Neural crest cell (in vitro differentiated cells): Measurements from ENCODE around the gene RIMS3. TPM values are rescaled to one million over a fixed set of nuclear protein-coding genes. Genes with fewer than 3 reads are reported as not detected.

ENCODE experiments used
- DNase-seq: peaks from one replicate; pipeline ENCODE4 v3.0.0; 2021; ENCODE audit warnings: low read depth, mixed read lengths, low spot score
- H3K27ac Mint-ChIP-seq: one replicate; pipeline ENCODE4 v1.8.0; 2021; ENCODE audit warnings: mild to moderate bottlenecking, mixed read lengths; ENCODE audit not compliant: unreplicated experiment
- H3K27me3 Mint-ChIP-seq: 2 replicates; pipeline ENCODE4 v1.8.0; 2021; ENCODE audit warnings: low read depth, mild to moderate bottlenecking, mixed read lengths
- H3K36me3 Mint-ChIP-seq: 2 replicates; pipeline ENCODE4 v1.8.0; 2021; ENCODE audit warnings: low read depth, mild to moderate bottlenecking, mixed read lengths
- H3K4me1 Mint-ChIP-seq: 2 replicates; pipeline ENCODE4 v1.8.0; 2021; ENCODE audit warnings: mixed read lengths
- H3K4me3 Mint-ChIP-seq: one replicate; pipeline ENCODE4 v1.8.0; 2021; ENCODE audit warnings: mild to moderate bottlenecking, mixed read lengths
- H3K9me3 Mint-ChIP-seq: 2 replicates; pipeline ENCODE4 v1.8.0; 2021; ENCODE audit warnings: mixed read lengths
- CTCF ChIP-seq: fragments of 200-600 bp; sonication (generic); conservative IDR thresholded peaks from 2 replicates; pipeline ENCODE4 v1.5.0; 2021; ENCODE audit warnings: antibody characterized with exemption, mild to moderate bottlenecking
- total RNA-seq: library from RNA; stranded (reverse); gene quantifications from 2 replicates; pipeline ENCODE4 v1.2.1, GENCODE V29; 2021

Gene RIMS3
- total RNA-seq, 1 donor from 2014 or later, result 22.4 TPM

- H3K36me3 Mint-ChIP-seq, result peaks cover 5% of the 10 kb centered on the region
- no peak overlapping the region for H3K4me3 Mint-ChIP-seq
- H3K9me3 Mint-ChIP-seq, result peaks cover 8% of the 10 kb centered on the region
- no peaks in the 10 kb centered on the region for H3K27me3 Mint-ChIP-seq
- peaks cover 5% of the 10 kb centered on the region for H3K4me1 Mint-ChIP-seq
- DNase-seq, result no peak
- no peak for TF ChIP-seq CTCF
- H3K27ac Mint-ChIP-seq, result no peak overlapping the region
Measured at GRCh38 chr1:40679165-40679953, 13.9 kb upstream of the RIMS3 start.

- TF ChIP-seq CTCF, result no peak
- no peak for DNase-seq
- Mint-ChIP-seq H3K4me3 (no peak overlapping the region), H3K9me3 (no peaks in the 10 kb centered on the region), H3K4me1 (no peaks in the 10 kb centered on the region), H3K27me3 (no peaks in the 10 kb centered on the region), H3K27ac (no peak overlapping the region), H3K36me3 (no peaks in the 10 kb centered on the region)
Measured at GRCh38 chr1:40676501-40676900, 11.0 kb upstream of the RIMS3 start.

- DNase-seq, result no peak
- TF ChIP-seq CTCF, result no peak
- no peaks in the 10 kb centered on the region for H3K9me3 Mint-ChIP-seq
- no peak overlapping the region for H3K27ac Mint-ChIP-seq
- peaks cover 9% of the 10 kb centered on the region for H3K27me3 Mint-ChIP-seq
- no peaks in the 10 kb centered on the region for H3K36me3 Mint-ChIP-seq
- no peak overlapping the region for H3K4me3 Mint-ChIP-seq
- peaks cover 7% of the 10 kb centered on the region for H3K4me1 Mint-ChIP-seq
Measured at GRCh38 chr1:40673452-40673851, 8.0 kb upstream of the RIMS3 start.

- Mint-ChIP-seq H3K27ac (no peak overlapping the region), H3K4me3 (peak overlapping the region; percentile 38), H3K4me1 (peaks cover 13% of the 10 kb centered on the region), H3K27me3 (peaks cover 9% of the 10 kb centered on the region), H3K36me3 (no peaks in the 10 kb centered on the region), H3K9me3 (no peaks in the 10 kb centered on the region)
- peak; percentile 87 for DNase-seq
- peak; percentile 89 for TF ChIP-seq CTCF
Measured at GRCh38 chr1:40668769-40669525, 3.5 kb upstream of the RIMS3 start.

- no peak for DNase-seq
- Mint-ChIP-seq H3K4me3 (peak overlapping the region; percentile 87), H3K9me3 (no peaks in the 10 kb centered on the region), H3K27ac (no peak overlapping the region), H3K36me3 (no peaks in the 10 kb centered on the region), H3K27me3 (peaks cover 1% of the 10 kb centered on the region), H3K4me1 (peaks cover 40% of the 10 kb centered on the region)
- TF ChIP-seq CTCF, result no peak
Measured at GRCh38 chr1:40664791-40665190, 691 bp downstream of the RIMS3 start.
